ENCODE measurements around the gene SLC25A21. TPM values are rescaled to one million over a fixed set of nuclear protein-coding genes. Genes with fewer than 3 reads are reported as not detected.

SLC25A21 gene
- total RNA-seq, 1 donor from 2014 or later, result 6.4 TPM

DNA sequence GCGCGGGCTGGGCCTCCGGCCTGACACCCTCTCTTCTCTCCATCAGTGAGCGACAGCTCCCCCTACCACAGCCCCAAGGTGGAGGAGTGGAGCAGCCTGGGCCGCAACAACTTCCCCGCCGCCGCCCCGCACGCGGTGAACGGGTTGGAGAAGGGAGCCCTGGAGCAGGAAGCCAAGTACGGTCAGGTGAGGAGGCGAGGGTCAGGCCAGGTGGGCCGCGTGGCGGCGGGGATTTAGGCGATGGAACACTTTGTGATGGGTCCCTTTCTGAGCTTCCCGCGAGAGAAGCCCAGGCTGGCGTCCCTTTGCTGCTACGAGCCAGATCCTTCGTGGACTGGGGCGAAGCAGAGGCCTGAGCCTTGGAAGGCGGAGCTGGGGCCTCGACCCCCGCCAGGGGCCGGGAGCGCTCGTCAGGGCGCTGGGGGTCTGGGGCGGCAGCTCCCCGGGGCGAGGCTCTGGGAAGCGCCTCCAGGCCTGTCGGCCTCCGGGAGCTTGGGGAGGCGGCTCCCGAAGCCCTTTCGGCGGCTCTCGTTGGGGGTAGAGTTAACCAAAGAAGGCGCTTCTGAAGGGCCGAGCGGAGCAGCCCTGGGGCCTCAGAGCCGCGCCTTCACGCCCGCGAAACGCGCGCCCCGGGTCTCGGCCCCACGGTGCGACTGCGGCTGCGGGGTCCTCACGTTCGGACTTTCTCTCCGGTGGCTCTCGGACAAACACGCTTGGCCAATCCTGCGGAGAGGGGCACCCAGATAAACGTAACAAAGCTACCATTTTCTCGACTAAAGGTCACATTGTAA is 505.8 kb downstream of the SLC25A21 start:
- Histone ChIP-seq H3K4me1 (peaks cover 9% of the 10 kb centered on the region), H3K4me2 (peak overlapping the region; percentile 77), H3K79me2 (ENCODE audit: low read depth) (no peaks in the 10 kb centered on the region), H3K36me3 (no peaks in the 10 kb centered on the region), H3F3A (ENCODE audit: low read depth) (peaks cover 13% of the 10 kb centered on the region), H4K20me1 (ENCODE audit: low read depth) (peaks cover 74% of the 10 kb centered on the region), H3K27ac (no peak overlapping the region), H3K4me3 (peak overlapping the region; percentile 42), H3K27me3 (peaks cover 100% of the 10 kb centered on the region), H3K9me3 (ENCODE audit: low read depth) (no peaks in the 10 kb centered on the region), H2AFZ (replicated peaks) (peak overlapping the region; percentile 78), H3K9ac (no peak overlapping the region)
- no peaks in the 10 kb centered on the region for H3K9me3 Mint-ChIP-seq
- H3K4me3 Mint-ChIP-seq, result peak overlapping the region; percentile 27
- peaks cover 69% of the 10 kb centered on the region for H3K27me3 Mint-ChIP-seq (ENCODE audit: insufficient read depth, low read depth)
- H3K4me1 Mint-ChIP-seq, result peaks cover 18% of the 10 kb centered on the region
- TF ChIP-seq CTCF (IDR thresholded peaks at IDR 0.05) (peak; percentile 42), EZH2phosphoT487 (IDR thresholded peaks at IDR 0.05) (peak; percentile 95), EZH2 (IDR thresholded peaks at IDR 0.05) (peak; percentile 95)
- peak; percentile 75 for DNase-seq (ENCODE audit: low spot score)
- H3K36me3 Mint-ChIP-seq, result no peaks in the 10 kb centered on the region
- no peak overlapping the region for H3K27ac Mint-ChIP-seq

- peaks cover 100% of the 10 kb centered on the region for H3K27me3 ChIP-seq
- H3K27ac Mint-ChIP-seq, result no peak overlapping the region
- peaks cover 23% of the 10 kb centered on the region for H3K4me1 Mint-ChIP-seq
- no peak overlapping the region for H3K9ac ChIP-seq
- peaks cover 2% of the 10 kb centered on the region for H3K9me3 Mint-ChIP-seq
- peak overlapping the region; percentile 42 for H3K4me3 ChIP-seq
- H3K27ac ChIP-seq, result no peak overlapping the region
- TF ChIP-seq EZH2 (IDR thresholded peaks at IDR 0.05) (no peak), EZH2phosphoT487 (IDR thresholded peaks at IDR 0.05) (no peak), CTCF (IDR thresholded peaks at IDR 0.05) (no peak)
- peaks cover 13% of the 10 kb centered on the region for H3F3A ChIP-seq (ENCODE audit: low read depth)
- DNase-seq (ENCODE audit: low spot score), result no peak
- H3K4me2 ChIP-seq, result peak overlapping the region; percentile 77
- H3K9me3 ChIP-seq (ENCODE audit: low read depth), result no peaks in the 10 kb centered on the region
- no peaks in the 10 kb centered on the region for H3K36me3 ChIP-seq
- H3K36me3 Mint-ChIP-seq, result no peaks in the 10 kb centered on the region
- peaks cover 75% of the 10 kb centered on the region for H3K27me3 Mint-ChIP-seq (ENCODE audit: insufficient read depth, low read depth)
- H3K79me2 ChIP-seq (ENCODE audit: low read depth), result no peaks in the 10 kb centered on the region
- H3K4me3 Mint-ChIP-seq, result no peak overlapping the region
- no peak overlapping the region for H2AFZ ChIP-seq (replicated peaks)
- peaks cover 79% of the 10 kb centered on the region for H4K20me1 ChIP-seq (ENCODE audit: low read depth)
- peaks cover 9% of the 10 kb centered on the region for H3K4me1 ChIP-seq
Measured at GRCh38 chr14:36665887-36666415, 506.5 kb downstream of the SLC25A21 start.

GRCh38 chr14:36664322-36665193 is 507.8 kb downstream of the SLC25A21 start:
- Histone ChIP-seq H3K9ac (no peak overlapping the region), H3K27me3 (peaks cover 100% of the 10 kb centered on the region), H3K79me2 (ENCODE audit: low read depth) (no peaks in the 10 kb centered on the region), H3K27ac (no peak overlapping the region), H2AFZ (replicated peaks) (no peak overlapping the region), H3K4me3 (no peak overlapping the region), H3K36me3 (no peaks in the 10 kb centered on the region), H3F3A (ENCODE audit: low read depth) (peaks cover 13% of the 10 kb centered on the region), H3K9me3 (ENCODE audit: low read depth) (no peaks in the 10 kb centered on the region), H3K4me1 (peaks cover 9% of the 10 kb centered on the region), H4K20me1 (ENCODE audit: low read depth) (peaks cover 92% of the 10 kb centered on the region), H3K4me2 (no peak overlapping the region)
- no peak for DNase-seq (ENCODE audit: low spot score)
- H3K36me3 Mint-ChIP-seq, result no peaks in the 10 kb centered on the region
- peaks cover 23% of the 10 kb centered on the region for H3K4me1 Mint-ChIP-seq
- peaks cover 2% of the 10 kb centered on the region for H3K9me3 Mint-ChIP-seq
- TF ChIP-seq EZH2 (IDR thresholded peaks at IDR 0.05), result peak; percentile 78
- TF ChIP-seq CTCF (IDR thresholded peaks at IDR 0.05), result no peak
- TF ChIP-seq EZH2phosphoT487 (IDR thresholded peaks at IDR 0.05), result peak; percentile 17
- H3K27me3 Mint-ChIP-seq (ENCODE audit: insufficient read depth, low read depth), result peaks cover 86% of the 10 kb centered on the region
- H3K27ac Mint-ChIP-seq, result no peak overlapping the region
- peak overlapping the region; percentile 16 for H3K4me3 Mint-ChIP-seq
